ENCODE data around the gene RASSF7.

DNA sequence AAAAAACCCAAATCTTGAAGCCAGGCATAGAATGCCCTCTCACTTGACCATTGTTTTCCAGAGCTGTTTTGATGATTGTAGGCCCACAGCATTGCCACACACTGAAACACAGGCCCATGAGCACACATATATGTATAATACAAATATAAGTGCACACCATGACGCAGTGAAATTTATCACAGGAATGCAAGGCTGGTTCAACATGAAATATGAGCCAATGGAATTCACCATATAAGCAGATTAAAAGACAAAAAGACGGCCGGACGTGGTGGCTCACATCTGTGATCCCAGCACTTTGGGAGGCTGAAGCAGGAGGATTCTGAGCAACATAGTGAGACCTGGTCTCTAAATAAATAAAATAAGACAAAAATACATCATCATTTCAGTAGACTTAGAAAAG is 44.4 kb upstream of the RASSF7 start:
- TF ChIP-seq, protein P1, sequence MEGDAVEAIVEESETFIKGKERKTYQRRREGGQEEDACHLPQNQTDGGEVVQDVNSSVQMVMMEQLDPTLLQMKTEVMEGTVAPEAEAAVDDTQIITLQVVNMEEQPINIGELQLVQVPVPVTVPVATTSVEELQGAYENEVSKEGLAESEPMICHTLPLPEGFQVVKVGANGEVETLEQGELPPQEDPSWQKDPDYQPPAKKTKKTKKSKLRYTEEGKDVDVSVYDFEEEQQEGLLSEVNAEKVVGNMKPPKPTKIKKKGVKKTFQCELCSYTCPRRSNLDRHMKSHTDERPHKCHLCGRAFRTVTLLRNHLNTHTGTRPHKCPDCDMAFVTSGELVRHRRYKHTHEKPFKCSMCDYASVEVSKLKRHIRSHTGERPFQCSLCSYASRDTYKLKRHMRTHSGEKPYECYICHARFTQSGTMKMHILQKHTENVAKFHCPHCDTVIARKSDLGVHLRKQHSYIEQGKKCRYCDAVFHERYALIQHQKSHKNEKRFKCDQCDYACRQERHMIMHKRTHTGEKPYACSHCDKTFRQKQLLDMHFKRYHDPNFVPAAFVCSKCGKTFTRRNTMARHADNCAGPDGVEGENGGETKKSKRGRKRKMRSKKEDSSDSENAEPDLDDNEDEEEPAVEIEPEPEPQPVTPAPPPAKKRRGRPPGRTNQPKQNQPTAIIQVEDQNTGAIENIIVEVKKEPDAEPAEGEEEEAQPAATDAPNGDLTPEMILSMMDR (IDR thresholded peaks at IDR 0.05) = no peak
- TF ChIP-seq POLR2A (IDR thresholded peaks at IDR 0.05) = no peak

All from lower leg skin (tissue), 3 donors.